ENCODE data around the gene SCGB1C2.

- TF ChIP-seq CTCF (IDR thresholded peaks at IDR 0.05) (no peak), POLR2A (IDR thresholded peaks at IDR 0.05) (no peak), EP300 (IDR thresholded peaks at IDR 0.05) (no peak), POLR2AphosphoS5 (IDR thresholded peaks at IDR 0.05) (no peak)
Observed at GRCh38 chr17:149231-149630, 11.9 kb downstream of the SCGB1C2 start.
